GM23338 (cell line): ENCODE data around the gene SLC4A4. TPM values are rescaled to one million over a fixed set of nuclear protein-coding genes. Genes with fewer than 3 reads are reported as not detected.

ENCODE experiments used
- ATAC-seq: fragments of 200-7000 bp; cut with Tn5 transposase; 3 replicates; pipeline ENCODE4 v1.9.1; 2020
- DNase-seq: peaks from one replicate; pipeline ENCODE4 v3.0.0-alpha.2; 2015; ENCODE audit warnings: low spot score
- H2AFZ ChIP-seq: fragments of 200-600 bp; sonication (generic); 2 replicates; pipeline ENCODE4 v1.8.0; 2016; ENCODE audit warnings: antibody characterized with exemption, mild to moderate bottlenecking, moderate library complexity
- H3F3A ChIP-seq: fragments of 200-600 bp; sonication (generic); replicated peaks from 2 replicates; pipeline ENCODE4 v1.8.0; 2017; ENCODE audit warnings: antibody characterized with exemption, mixed run types, low read depth
- H3K27ac ChIP-seq: fragments of 200-600 bp; sonication (generic); 2 replicates; pipeline ENCODE4 v1.6.1; 2016; ENCODE audit warnings: low read depth
- H3K27me3 ChIP-seq: fragments of 200-600 bp; sonication (generic); 2 replicates; pipeline ENCODE4 v1.8.0; 2016; ENCODE audit warnings: mild to moderate bottlenecking, mixed run types, moderate library complexity; ENCODE audit not compliant: insufficient read depth
- H3K36me3 ChIP-seq: fragments of 200-600 bp; sonication (generic); 2 replicates; pipeline ENCODE4 v1.8.0; 2016; ENCODE audit warnings: mild to moderate bottlenecking; ENCODE audit not compliant: insufficient read depth
- H3K4me1 ChIP-seq: fragments of 200-600 bp; sonication (generic); 2 replicates; pipeline ENCODE4 v1.8.0; 2016; ENCODE audit warnings: mild to moderate bottlenecking, moderate library complexity; ENCODE audit not compliant: insufficient read depth
- H3K4me2 ChIP-seq: fragments of 200-600 bp; sonication (generic); 2 replicates; pipeline ENCODE4 v1.7.1; 2017; ENCODE audit warnings: mixed run types
- H3K4me3 ChIP-seq: fragments of 200-600 bp; sonication (generic); 2 replicates; pipeline ENCODE4 v1.6.1; 2016; ENCODE audit warnings: mixed run types
- H3K79me2 ChIP-seq: fragments of 200-600 bp; sonication (generic); replicated peaks from 2 replicates; pipeline ENCODE4 v1.8.0; 2017; ENCODE audit warnings: mild to moderate bottlenecking; ENCODE audit not compliant: insufficient read depth
- H3K9me2 ChIP-seq: fragments of 200-600 bp; sonication (generic); 2 replicates; pipeline ENCODE4 v1.8.0; 2017; ENCODE audit not compliant: insufficient read depth
- H4K20me1 ChIP-seq: fragments of 200-600 bp; sonication (generic); replicated peaks from 2 replicates; pipeline ENCODE4 v1.8.0; 2017; ENCODE audit warnings: mild to moderate bottlenecking; ENCODE audit not compliant: insufficient read depth
- H3K27ac Mint-ChIP-seq: 2 replicates; pipeline ENCODE4 v1.8.0; 2020; ENCODE audit warnings: inconsistent platforms, mild to moderate bottlenecking, moderate library complexity, mixed read lengths
- H3K27me3 Mint-ChIP-seq: 3 replicates; pipeline ENCODE4 v1.8.0; 2022; ENCODE audit warnings: low read depth, mild to moderate bottlenecking, moderate library complexity, mixed read lengths, inconsistent platforms; ENCODE audit not compliant: insufficient read depth, poor library complexity
- H3K36me3 Mint-ChIP-seq: 3 replicates; pipeline ENCODE4 v1.8.0; 2021; ENCODE audit warnings: low read depth, mild to moderate bottlenecking, inconsistent platforms, moderate library complexity, mixed read lengths
- H3K4me1 Mint-ChIP-seq: 3 replicates; pipeline ENCODE4 v1.8.0; 2020; ENCODE audit warnings: mild to moderate bottlenecking, inconsistent platforms, mixed read lengths
- H3K4me3 Mint-ChIP-seq: 3 replicates; pipeline ENCODE4 v1.8.0; 2021; ENCODE audit warnings: moderate library complexity, mild to moderate bottlenecking, inconsistent platforms, mixed read lengths
- H3K9me3 Mint-ChIP-seq: 3 replicates; pipeline ENCODE4 v1.8.0; 2020; ENCODE audit warnings: moderate library complexity, mild to moderate bottlenecking, inconsistent platforms, mixed read lengths
- CREB1 ChIP-seq: fragments of 250-450 bp; sonication (Bioruptor Pico); IDR thresholded peaks from 2 replicates; pipeline ENCODE4 v1.5.0; 2020; ENCODE audit warnings: low read depth, mild to moderate bottlenecking, moderate library complexity
- EZH2 ChIP-seq: fragments of 200-600 bp; sonication (generic); IDR thresholded peaks from one replicate; pipeline ENCODE4 v1.8.0; 2017; ENCODE audit warnings: antibody characterized with exemption, mild to moderate bottlenecking, low read depth; ENCODE audit not compliant: unreplicated experiment
- EZH2phosphoT487 ChIP-seq: fragments of 200-600 bp; sonication (generic); IDR thresholded peaks from one replicate; pipeline ENCODE4 v1.8.1; 2018; ENCODE audit warnings: antibody characterized with exemption; ENCODE audit not compliant: unreplicated experiment
- NANOG ChIP-seq: IDR thresholded peaks from 2 replicates; pipeline ENCODE4 v1.6.1; 2016; ENCODE audit warnings: antibody characterized with exemption, borderline replicate concordance
- POLR2AphosphoS5 ChIP-seq: IDR thresholded peaks from 2 replicates; pipeline ENCODE4 v1.6.1; 2016; ENCODE audit warnings: antibody characterized with exemption, low read depth
- REST ChIP-seq: IDR thresholded peaks from one replicate; pipeline ENCODE4 v1.6.1; 2018; ENCODE audit warnings: antibody characterized with exemption; ENCODE audit not compliant: unreplicated experiment
- STAT1 ChIP-seq: IDR thresholded peaks from one replicate; pipeline ENCODE4 v1.6.1; 2016; ENCODE audit warnings: antibody characterized with exemption; ENCODE audit not compliant: unreplicated experiment
- ZNF114 ChIP-seq: fragments of 250-450 bp; sonication (Bioruptor Pico); IDR thresholded peaks from 2 replicates; pipeline ENCODE4 v1.5.0; 2020; ENCODE audit warnings: mild to moderate bottlenecking, moderate library complexity
- ZNF331 ChIP-seq: fragments of 250-450 bp; sonication (Bioruptor Pico); IDR thresholded peaks from 2 replicates; pipeline ENCODE4 v1.5.0; 2020; ENCODE audit warnings: low read depth, mild to moderate bottlenecking, moderate library complexity
- polyA plus RNA-seq: library from polyadenylated mRNA; unstranded; fragments of >200 nt; fragmentation: Nextera tagmentation; extraction: Ambion mirVana; gene quantifications from 2 replicates; pipeline ENCODE4 v1.2.1, GENCODE V29; 2016
- total RNA-seq: library from RNA; depleted of rRNA; stranded (reverse); fragments of >200 nt; shearing (Covaris generic); gene quantifications from 2 replicates; pipeline ENCODE4 v1.2.3, GENCODE V29; 2014
- TF ChIP-seq, protein P1 (sequence below): IDR thresholded peaks from 2 replicates; pipeline ENCODE4 v1.6.1; 2016; ENCODE audit warnings: antibody characterized with exemption

SLC4A4 gene
- total and polyA plus RNA-seq, 2 experiments from 2014 or later: 1.0 to 1.5 TPM

DNA sequence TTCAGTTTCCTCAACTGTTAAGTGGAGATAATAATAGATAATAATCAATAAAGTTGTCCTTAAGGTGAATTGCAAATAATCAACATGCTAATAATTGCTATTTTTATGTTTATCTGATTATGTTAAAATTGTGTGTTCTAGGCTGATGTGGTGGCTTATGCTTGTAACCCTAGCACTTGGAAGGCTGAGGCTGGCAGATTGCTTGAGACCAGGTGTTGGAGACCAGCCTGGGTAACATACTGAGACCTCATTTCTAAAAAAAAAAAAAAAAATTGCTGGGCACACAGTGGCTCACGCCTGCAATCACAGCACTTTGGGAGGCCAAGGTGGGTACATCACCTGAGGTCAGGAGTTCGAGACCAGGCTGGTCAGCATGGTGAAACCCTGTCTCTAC is 269.9 kb downstream of the SLC4A4 start:
- DNase-seq (no peak), ATAC-seq (no peak)
- Histone ChIP-seq H3K9me2 (0 out of 2 replicates have a peak, but pooled peaks cover 13% of the 10 kb centered on the region), H3K36me3 (no peaks in the 10 kb centered on the region), H3F3A (no peaks in the 10 kb centered on the region), H3K27ac (no peak overlapping the region), H4K20me1 (no peaks in the 10 kb centered on the region), H3K4me3 (no peak overlapping the region), H3K4me1 (no peaks in the 10 kb centered on the region), H3K4me2 (no peak overlapping the region), H3K79me2 (no peaks in the 10 kb centered on the region), H3K27me3 (no peaks in the 10 kb centered on the region), H2AFZ (no peak overlapping the region)
- Mint-ChIP-seq H3K4me3 (no peak overlapping the region), H3K27me3 (no peaks in the 10 kb centered on the region), H3K27ac (no peak overlapping the region), H3K4me1 (peaks cover 10% of the 10 kb centered on the region; the same call in 2 of the 3 replicates), H3K9me3 (peaks cover 7% of the 10 kb centered on the region; the same call in 2 of the 3 replicates), H3K36me3 (peaks cover 9% of the 10 kb centered on the region)
- TF ChIP-seq ZNF331 (CRISPR knock-in tag) (no peak), NANOG (no peak), ZNF114 (CRISPR knock-in tag) (no peak), POLR2AphosphoS5 (no peak), EZH2 (no peak), CREB1 (CRISPR knock-in tag) (no peak), STAT1 (no peak)

DNA sequence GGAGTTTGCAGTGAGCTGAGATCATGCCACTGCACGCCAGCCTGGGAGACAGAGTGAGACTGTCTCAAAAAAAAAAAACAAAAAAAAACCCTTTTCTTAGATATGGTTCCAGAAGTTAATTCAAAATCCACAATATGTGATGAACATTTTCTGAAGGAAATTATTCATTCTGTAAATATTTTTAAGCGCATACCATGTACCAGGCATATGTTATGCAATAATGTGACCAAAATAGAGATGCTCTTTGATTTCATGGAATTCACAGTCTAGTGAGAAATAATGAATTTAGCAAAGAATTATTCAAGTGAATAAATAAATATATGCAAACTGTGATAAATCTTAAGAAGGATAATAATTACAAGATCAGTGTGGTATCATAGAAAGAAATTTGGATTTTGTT is 270.3 kb downstream of the SLC4A4 start:
- Mint-ChIP-seq H3K27me3 (no peaks in the 10 kb centered on the region), H3K27ac (no peak overlapping the region), H3K9me3 (peaks cover 7% of the 10 kb centered on the region; the same call in 2 of the 3 replicates), H3K4me1 (peaks cover 10% of the 10 kb centered on the region; the same call in 2 of the 3 replicates), H3K4me3 (no peak overlapping the region), H3K36me3 (peaks cover 9% of the 10 kb centered on the region)
- Histone ChIP-seq H3K9me2 (0 out of 2 replicates have a peak, but pooled peaks cover 13% of the 10 kb centered on the region), H3K27me3 (no peaks in the 10 kb centered on the region), H3K79me2 (no peaks in the 10 kb centered on the region), H3F3A (no peaks in the 10 kb centered on the region), H3K27ac (no peak overlapping the region), H3K4me2 (no peak overlapping the region), H4K20me1 (no peaks in the 10 kb centered on the region), H3K36me3 (no peaks in the 10 kb centered on the region), H2AFZ (no peak overlapping the region), H3K4me3 (no peak overlapping the region), H3K4me1 (no peaks in the 10 kb centered on the region)
- ATAC-seq (no peak), DNase-seq (no peak)
- TF ChIP-seq POLR2AphosphoS5: no peak

GRCh38 chr4:71609651-71610050 is 270.8 kb downstream of the SLC4A4 start:
- ATAC-seq: no peak
- no peak for DNase-seq
- no peaks in the 10 kb centered on the region for H3K27me3 ChIP-seq
- H3K9me2 ChIP-seq: 0 out of 2 replicates have a peak, but pooled peaks cover 13% of the 10 kb centered on the region
- peaks cover 9% of the 10 kb centered on the region for H3K36me3 Mint-ChIP-seq
- no peaks in the 10 kb centered on the region for H4K20me1 ChIP-seq
- peaks cover 7% of the 10 kb centered on the region; the same call in 2 of the 3 replicates for H3K9me3 Mint-ChIP-seq
- no peaks in the 10 kb centered on the region for H3K36me3 ChIP-seq
- no peaks in the 10 kb centered on the region for H3K4me1 ChIP-seq
- H3K79me2 ChIP-seq: no peaks in the 10 kb centered on the region
- H2AFZ ChIP-seq: no peak overlapping the region
- H3K4me3 ChIP-seq: no peak overlapping the region
- no peaks in the 10 kb centered on the region for H3F3A ChIP-seq
- no peaks in the 10 kb centered on the region for H3K27me3 Mint-ChIP-seq
- H3K4me2 ChIP-seq: no peak overlapping the region
- no peak overlapping the region for H3K27ac Mint-ChIP-seq
- H3K27ac ChIP-seq: no peak overlapping the region
- H3K4me1 Mint-ChIP-seq: peaks cover 10% of the 10 kb centered on the region; the same call in 2 of the 3 replicates
- H3K4me3 Mint-ChIP-seq: no peak overlapping the region
- TF ChIP-seq ZNF331 (CRISPR knock-in tag) (no peak), EZH2phosphoT487 (no peak), POLR2AphosphoS5 (no peak), EZH2 (no peak), REST (no peak)
- TF ChIP-seq, protein P1, sequence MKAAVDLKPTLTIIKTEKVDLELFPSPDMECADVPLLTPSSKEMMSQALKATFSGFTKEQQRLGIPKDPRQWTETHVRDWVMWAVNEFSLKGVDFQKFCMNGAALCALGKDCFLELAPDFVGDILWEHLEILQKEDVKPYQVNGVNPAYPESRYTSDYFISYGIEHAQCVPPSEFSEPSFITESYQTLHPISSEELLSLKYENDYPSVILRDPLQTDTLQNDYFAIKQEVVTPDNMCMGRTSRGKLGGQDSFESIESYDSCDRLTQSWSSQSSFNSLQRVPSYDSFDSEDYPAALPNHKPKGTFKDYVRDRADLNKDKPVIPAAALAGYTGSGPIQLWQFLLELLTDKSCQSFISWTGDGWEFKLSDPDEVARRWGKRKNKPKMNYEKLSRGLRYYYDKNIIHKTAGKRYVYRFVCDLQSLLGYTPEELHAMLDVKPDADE: no peak
